K562 (cell line): ENCODE data around the gene AGAP1. TPM values are rescaled to one million over a fixed set of nuclear protein-coding genes. Genes with fewer than 3 reads are reported as not detected.

Experiments
- ATAC-seq: fragments of 200-7000 bp; cut with Tn5 transposase; 3 replicates; pipeline ENCODE4 v1.9.1; 2020; ENCODE audit warnings: moderate library complexity
- BruUV-seq: library from RNA; stranded (reverse); fragments of 400-500 nt; replicated peaks from 2 replicates; lab custom pipeline; 2021; lab: Mats Ljungman, UMichigan
- CTCF ChIA-PET: fragments of 300-600 bp; formaldehyde crosslinking; extraction: SDS; loops from one replicate; lab custom pipeline; 2021; ENCODE audit warnings: low intra/inter-chr PET ratio; lab: Yijun Ruan, JAX
- POLR2A ChIA-PET: fragments of 300-600, 350-650 bp; sonication (Branson Sonifier 250); formaldehyde crosslinking; extraction: SDS; loops from one replicate; lab custom pipeline; 2021; ENCODE audit warnings: antibody characterized with exemption, inconsistent platforms; lab: Yijun Ruan, JAX
- DNase-seq, 4 experiments: peaks; one replicate each; pipeline versions ENCODE4 v3.0.0 to v3.0.0-alpha.2; 2011 to 2018; ENCODE audit warnings: low spot score in 3 of 4, mixed read lengths in 3 of 4; ENCODE audit errors: extremely low read depth in 1 of 4
- FAIRE-seq: peaks from 2 replicates; lab custom pipeline; 2011; peaks lifted over from hg19 to GRCh38; lab: Jason Lieb, UNC
- H2AFZ ChIP-seq: 2 replicates; pipeline ENCODE4 v1.6.0; 2011; ENCODE audit warnings: low read depth, low read length, control low read depth, inconsistent platforms
- H3K27ac ChIP-seq: fragments of 200-600 bp; 3 replicates; pipeline ENCODE4 v1.8.0; 2011; ENCODE audit warnings: low read depth, mild to moderate bottlenecking, control low read depth, inconsistent platforms, low read length, moderate library complexity, mixed read lengths; ENCODE audit errors: extremely low read depth
- H3K27me3 ChIP-seq, 2 experiments: fragments of 300-600 bp in 1 of 2; 2 replicates in 1 of 2; 3 replicates in 1 of 2; pipeline versions ENCODE4 v1.6.0 to v1.8.0; 2011; ENCODE audit warnings: inconsistent platforms in 2 of 2, low read length in 2 of 2, mild to moderate bottlenecking in 1 of 2, mixed read lengths in 1 of 2, moderate library complexity in 1 of 2; ENCODE audit not compliant: control insufficient read depth in 2 of 2, insufficient read depth in 2 of 2
- H3K36me3 ChIP-seq: fragments of 300-600 bp; 3 replicates; pipeline ENCODE4 v1.8.0; 2011; ENCODE audit warnings: mild to moderate bottlenecking, low read length, inconsistent platforms; ENCODE audit not compliant: control insufficient read depth, insufficient read depth
- H3K4me1 ChIP-seq, 2 experiments: fragments of 200-600 bp in 1 of 2; replicated peaks in 1 of 2; 2 replicates in 1 of 2; 3 replicates in 1 of 2; pipeline versions ENCODE4 v1.5.1 to v1.8.0; 2011; ENCODE audit warnings: inconsistent platforms in 2 of 2, low read length in 2 of 2, mild to moderate bottlenecking in 1 of 2, mixed read lengths in 1 of 2, moderate library complexity in 1 of 2; ENCODE audit not compliant: control insufficient read depth in 2 of 2, insufficient read depth in 2 of 2
- H3K4me2 ChIP-seq: 2 replicates; pipeline ENCODE4 v1.6.1; 2011; ENCODE audit warnings: low read length, control low read depth, inconsistent platforms, mixed read lengths; ENCODE audit not compliant: insufficient read depth
- H3K4me3 ChIP-seq: fragments of 200-600 bp; sonication (generic), shearing (Covaris generic); 2 replicates; pipeline ENCODE4 v1.5.1; 2016; ENCODE audit warnings: control low read depth, inconsistent platforms
- H3K79me2 ChIP-seq: fragments of 200-600 bp; 3 replicates; pipeline ENCODE4 v1.8.0; 2011; ENCODE audit warnings: low read length, inconsistent platforms; ENCODE audit not compliant: control insufficient read depth, insufficient read depth
- H3K9ac ChIP-seq, 2 experiments: 2 replicates each; pipeline versions ENCODE4 v1.6.0 to v1.6.1; 2011; ENCODE audit warnings: low read depth in 2 of 2, low read length in 2 of 2, control low read depth in 1 of 2, inconsistent platforms in 1 of 2, mild to moderate bottlenecking in 1 of 2, mixed read lengths in 1 of 2; ENCODE audit not compliant: insufficient read depth in 1 of 2
- H3K9me1 ChIP-seq: one replicate; pipeline ENCODE4 v1.6.0; 2011; ENCODE audit warnings: inconsistent platforms, mild to moderate bottlenecking, low read length, moderate library complexity; ENCODE audit not compliant: control insufficient read depth, insufficient read depth
- H3K9me3 ChIP-seq: replicated peaks from 2 replicates; pipeline ENCODE4 v1.5.1; 2011; ENCODE audit warnings: low read depth, low read length, inconsistent platforms; ENCODE audit not compliant: control insufficient read depth, insufficient read depth
- H4K20me1 ChIP-seq: replicated peaks from 2 replicates; pipeline ENCODE4 v1.6.1; 2011; ENCODE audit warnings: low read length, inconsistent platforms, mixed read lengths; ENCODE audit not compliant: control insufficient read depth, insufficient read depth
- DMBX1 ChIP-seq: fragments of 250-450 bp; sonication (Bioruptor Pico); IDR thresholded peaks from 2 replicates; pipeline ENCODE4 v1.8.0; 2022; ENCODE audit warnings: inconsistent platforms, mild to moderate bottlenecking, moderate library complexity, borderline replicate concordance
- E2F3 ChIP-seq: fragments of 250-450 bp; sonication (Bioruptor Pico); IDR thresholded peaks from 2 replicates; pipeline ENCODE4 v1.4.0; 2020; ENCODE audit warnings: mild to moderate bottlenecking
- HOMEZ ChIP-seq: fragments of 250-450 bp; sonication (Bioruptor Pico); IDR thresholded peaks from 2 replicates; pipeline ENCODE4 v1.4.0; 2020; ENCODE audit warnings: mild to moderate bottlenecking, moderate library complexity
- MCM3 ChIP-seq: fragments of 450-650 bp; IDR thresholded peaks from 2 replicates; pipeline ENCODE4 v1.6.1; 2016
- NFIX ChIP-seq: fragments of 250-450 bp; sonication (Bioruptor Pico); IDR thresholded peaks from 2 replicates; pipeline ENCODE4 v1.4.0; 2020; ENCODE audit warnings: low read depth, mild to moderate bottlenecking, moderate library complexity
- SNRNP70 ChIP-seq: fragments of 200-400 bp; formaldehyde crosslinking; optimal IDR thresholded peaks from 2 replicates; pipeline ENCODE3; 2017; ENCODE audit warnings: low read depth, low read length
- VEZF1 ChIP-seq: fragments of 200-800 bp; sonication (Bioruptor generic); IDR thresholded peaks from 2 replicates; pipeline ENCODE4 v1.6.1; 2017; ENCODE audit warnings: missing genetic modification characterization, missing compliant biosample characterization
- ZBTB40 ChIP-seq, 2 experiments: fragments of 450-650 bp in 1 of 2; sonication (generic) in 1 of 2; formaldehyde crosslinking in 1 of 2; IDR thresholded peaks; 2 replicates each; pipeline versions ENCODE4 v1.7.1 to v1.9.0; 2016 to 2022; ENCODE audit warnings: inconsistent platforms in 1 of 2, mild to moderate bottlenecking in 1 of 2, missing genetic modification reagents in 1 of 2
- WGBS: fragments of 100-300 bp; shearing (Covaris generic); methylation state at CpG from one replicate; pipeline ENCODE4 v1.1.6; 2016; ENCODE audit warnings: low coverage, mixed read lengths; ENCODE audit not compliant: insufficient coverage; ENCODE audit errors: missing lambda C conversion rate; 5-methylcytosine and 5-hydroxymethylcytosine counted together
- in situ Hi-C: fragments of 300-500 bp; cut with MboI; formaldehyde crosslinking; loops from 4 replicates; pipeline ENCODE4 v1.15.0; 2018; ENCODE audit warnings: inconsistent platforms, mixed read lengths
- intact Hi-C: fragments of 100-400 bp; cut with micrococcal nuclease; formaldehyde crosslinking; loops from 2 replicates; pipeline ENCODE4 v1.14.2; 2022
- polyA plus RNA-seq, 8 experiments: library from polyadenylated mRNA; depleted of rRNA in 4 of 8; stranded (reverse) in 5 of 8; unstranded in 3 of 8; fragments of >200 nt; fragmentation: Nextera tagmentation in 2 of 8; fragmentation: Illumina TruSeq in 1 of 8; extraction: Ambion mirVana in 2 of 8; extraction: Trizol in 1 of 8; gene quantifications; 2 replicates each; pipeline versions ENCODE4 v1.2.1 to v1.2.3, GENCODE V29; 2011 to 2014; ENCODE audit warnings: inconsistent platforms in 1 of 8, missing spikeins in 1 of 8
- total RNA-seq, 7 experiments: library from RNA; depleted of rRNA in 6 of 7; stranded (reverse); fragments of >200 nt in 6 of 7; fragmentation: Illumina TruSeq in 2 of 7; extraction: Trizol in 2 of 7; gene quantifications; 2 replicates each; pipeline versions ENCODE4 v1.2.1 to v1.2.3, GENCODE V29; 2011 to 2021; ENCODE audit warnings: low replicate concordance in 1 of 7

Gene AGAP1
- total and polyA plus RNA-seq, 9 of the 15 experiments (the other 6 are each of a cell fraction or from before 2014, with no cell fraction given) = 1.3 to 24.0 (median 10.6) TPM

GRCh38 chr2:236173729-236174607, 680.1 kb downstream of the AGAP1 start:
- POLR2A ChIA-PET = interaction anchor here (0.8 kb wide), 1 partner anchor 192 kb away, joined by 3 read pairs; no protein-coding TSS in a partner anchor
- H3K4me2 ChIP-seq = no peak overlapping the region
- H3K4me1 ChIP-seq = peaks cover 2 to 16% of the 10 kb centered on the region in 2 experiments; a peak in 4 of 5 replicates
- H3K79me2 ChIP-seq = no peaks in the 10 kb centered on the region
- H3K9me3 ChIP-seq = no peaks in the 10 kb centered on the region
- no peaks in the 10 kb centered on the region for H3K9me1 ChIP-seq
- intact Hi-C loops = no loop called here
- H3K4me3 ChIP-seq = no peak overlapping the region
- no peaks in the 10 kb centered on the region for H3K27me3 ChIP-seq
- H3K9ac ChIP-seq = no peak overlapping the region
- H2AFZ ChIP-seq = no peak overlapping the region
- no peaks in the 10 kb centered on the region for H3K36me3 ChIP-seq
- no peak for DNase-seq
- no peaks in the 10 kb centered on the region for H4K20me1 ChIP-seq
- no TSS peak for BruUV-seq
- WGBS = 30% methylated on average over 8 of the region's 23 CpGs
- H3K27ac ChIP-seq = no peak overlapping the region
- CTCF ChIA-PET = no interaction called here
- in situ Hi-C loops = no loop called here
- FAIRE-seq = no peak
- no peak for ATAC-seq
- TF ChIP-seq MCM3 (no peak), DMBX1 (CRISPR knock-in tag) (no peak), E2F3 (CRISPR knock-in tag) (no peak), SNRNP70 (no peak), HOMEZ (CRISPR knock-in tag) (no peak), VEZF1 (no peak), ZBTB40 (IDR thresholded peaks at IDR 0.05) (no peak), ZBTB40 (CRISPR knock-in tag; IDR thresholded peaks at IDR 0.05) (no peak), NFIX (no peak)
